Kidney epithelial cell (primary cell): ENCODE measurements around the gene ARIH2. TPM values are rescaled to one million over a fixed set of nuclear protein-coding genes. Genes with fewer than 3 reads are reported as not detected.

Experiments used
- DNase-seq: peaks from one replicate; pipeline ENCODE4 v3.0.0-alpha.2; 2010; ENCODE audit warnings: low read depth
- H3K27me3 ChIP-seq: 2 replicates; pipeline ENCODE4 v1.6.0; 2011; ENCODE audit warnings: low read length; ENCODE audit not compliant: control insufficient read depth, insufficient read depth
- H3K36me3 ChIP-seq: 2 replicates; pipeline ENCODE4 v1.5.1; 2011; ENCODE audit warnings: low read length; ENCODE audit not compliant: control insufficient read depth, insufficient read depth
- H3K4me3 ChIP-seq: 2 replicates; pipeline ENCODE4 v1.5.1; 2011; ENCODE audit warnings: low read depth, mild to moderate bottlenecking, control low read depth, low read length
- CTCF ChIP-seq: IDR thresholded peaks from 2 replicates; pipeline ENCODE4 v1.5.1; 2011; ENCODE audit warnings: mild to moderate bottlenecking, moderate library complexity, low read length, control low read depth, inconsistent platforms; ENCODE audit not compliant: insufficient read depth, poor library complexity, severe bottlenecking
- total RNA-seq: library from RNA; depleted of rRNA; stranded (reverse); fragments of >200 nt; gene quantifications from 2 replicates; pipeline ENCODE4 v1.2.3, GENCODE V29; 2015

The ARIH2 gene
- total RNA-seq, 1 donor from 2014 or later: 99.9 TPM

GRCh38 chr3:48930590-48930989 is 11.9 kb downstream of the ARIH2 start:
- Histone ChIP-seq H3K4me3 (no peak overlapping the region), H3K36me3 (peaks cover 2% of the 10 kb centered on the region)
- no peak for TF ChIP-seq CTCF

GRCh38 chr3:48931944-48932580 is 13.4 kb downstream of the ARIH2 start:
- DNase-seq: no peak
- Histone ChIP-seq H3K27me3 (no peaks in the 10 kb centered on the region), H3K4me3 (no peak overlapping the region), H3K36me3 (peaks cover 2% of the 10 kb centered on the region)
- no peak for TF ChIP-seq CTCF

More at GRCh38 chr3:48930590-48930989, 11.9 kb downstream of the ARIH2 start:
- H3K27me3 ChIP-seq: no peaks in the 10 kb centered on the region
- DNase-seq: no peak

GRCh38 chr3:48934333-48934991 is 15.8 kb downstream of the ARIH2 start:
- no peaks in the 10 kb centered on the region for H3K36me3 ChIP-seq
- no peak for DNase-seq
- no peaks in the 10 kb centered on the region for H3K27me3 ChIP-seq
- no peak for TF ChIP-seq CTCF
- no peak overlapping the region for H3K4me3 ChIP-seq

GRCh38 chr3:48935530-48935929 is 16.9 kb downstream of the ARIH2 start:
- Histone ChIP-seq H3K27me3 (no peaks in the 10 kb centered on the region), H3K36me3 (no peaks in the 10 kb centered on the region), H3K4me3 (no peak overlapping the region)
- TF ChIP-seq CTCF: no peak
- DNase-seq: no peak

GRCh38 chr3:48938156-48938555 is 19.5 kb downstream of the ARIH2 start:
- H3K27me3 ChIP-seq: no peaks in the 10 kb centered on the region
- DNase-seq: no peak
- H3K4me3 ChIP-seq: no peak overlapping the region
- no peaks in the 10 kb centered on the region for H3K36me3 ChIP-seq
- TF ChIP-seq CTCF: no peak
